HCT116 (cell line): Measurements from ENCODE around the gene MANBA.

Source experiments
- CTCF ChIP-seq, 3 experiments: fragments of 200-600 bp in 1 of 3; sonication (generic) in 1 of 3; IDR thresholded peaks in 2 of 3; conservative IDR thresholded peaks in 1 of 3; 2 replicates each; pipeline ENCODE4 v1.5.1; 2012 to 2017; ENCODE audit warnings: low read depth in 2 of 3, low read length in 2 of 3, antibody characterized with exemption in 1 of 3, borderline replicate concordance in 1 of 3, control low read depth in 1 of 3, mild to moderate bottlenecking in 1 of 3, mixed read lengths in 1 of 3, mixed run types in 1 of 3, moderate library complexity in 1 of 3; ENCODE audit not compliant: insufficient read depth in 1 of 3
- EGR1 ChIP-seq: IDR thresholded peaks from 2 replicates; pipeline ENCODE4 v1.6.1; 2012; ENCODE audit warnings: low read depth
- EZH2 ChIP-seq: fragments of 200-600 bp; sonication (generic); IDR thresholded peaks from 2 replicates; pipeline ENCODE4 v1.6.1; 2017; ENCODE audit warnings: antibody characterized with exemption, mixed run types
- JUND ChIP-seq: IDR thresholded peaks from 2 replicates; pipeline ENCODE4 v1.6.1; 2012
- MAX ChIP-seq: IDR thresholded peaks from 2 replicates; pipeline ENCODE4 v1.6.1; 2012
- POLR2A ChIP-seq: IDR thresholded peaks from 2 replicates; pipeline ENCODE4 v1.7.0; 2011; ENCODE audit warnings: borderline replicate concordance; ENCODE audit not compliant: insufficient read depth, insufficient read length; ENCODE audit errors: extremely low read depth
- POLR2AphosphoS5 ChIP-seq: IDR thresholded peaks from 2 replicates; pipeline ENCODE4 v1.6.1; 2011; ENCODE audit warnings: mild to moderate bottlenecking, low read depth, low read length, moderate library complexity
- RAD21 ChIP-seq: IDR thresholded peaks from 2 replicates; pipeline ENCODE4 v1.6.1; 2012; ENCODE audit warnings: low read depth, mild to moderate bottlenecking
- REST ChIP-seq: IDR thresholded peaks from 2 replicates; pipeline ENCODE4 v1.6.1; 2012; ENCODE audit warnings: low read depth
- SP1 ChIP-seq: IDR thresholded peaks from 2 replicates; pipeline ENCODE4 v1.6.1; 2012; ENCODE audit warnings: low read depth
- YY1 ChIP-seq: IDR thresholded peaks from 2 replicates; pipeline ENCODE4 v1.6.1; 2011; ENCODE audit warnings: low read length, low read depth, moderate library complexity, mild to moderate bottlenecking; ENCODE audit not compliant: insufficient replicate concordance; ENCODE audit errors: extremely low read depth
- ZBTB33 ChIP-seq: IDR thresholded peaks from 2 replicates; pipeline ENCODE4 v1.6.1; 2011; ENCODE audit warnings: mild to moderate bottlenecking, low read length, moderate library complexity; ENCODE audit not compliant: insufficient replicate concordance; ENCODE audit errors: extremely low read depth
- ZNF274 ChIP-seq: fragments of 200-500 bp; sonication (Bioruptor generic); IDR thresholded peaks from 2 replicates; pipeline ENCODE4 v1.6.1; 2014; ENCODE audit warnings: mild to moderate bottlenecking, low read depth, low read length, inconsistent platforms

- TF ChIP-seq CTCF (IDR thresholded peaks at IDR 0.05 in 2 of 3, conservative IDR thresholded peaks at IDR 0.05 in 1 of 3; ENCODE audit: borderline replicate concordance in 1 of 3, insufficient read depth in 1 of 3, low read depth in 2 of 3, low read length in 2 of 3) (no peak), ZBTB33 (no peak), YY1 (no peak), SP1 (no peak), JUND (no peak), MAX (no peak), POLR2A (no peak), EZH2 (no peak), POLR2AphosphoS5 (no peak), REST (no peak), ZNF274 (no peak), EGR1 (no peak), RAD21 (no peak)
Measured at GRCh38 chr4:102761906-102762305, 1.1 kb upstream of the MANBA start.
